ENCODE results near the gene ZNF398.

ZNF398 gene, protein sequence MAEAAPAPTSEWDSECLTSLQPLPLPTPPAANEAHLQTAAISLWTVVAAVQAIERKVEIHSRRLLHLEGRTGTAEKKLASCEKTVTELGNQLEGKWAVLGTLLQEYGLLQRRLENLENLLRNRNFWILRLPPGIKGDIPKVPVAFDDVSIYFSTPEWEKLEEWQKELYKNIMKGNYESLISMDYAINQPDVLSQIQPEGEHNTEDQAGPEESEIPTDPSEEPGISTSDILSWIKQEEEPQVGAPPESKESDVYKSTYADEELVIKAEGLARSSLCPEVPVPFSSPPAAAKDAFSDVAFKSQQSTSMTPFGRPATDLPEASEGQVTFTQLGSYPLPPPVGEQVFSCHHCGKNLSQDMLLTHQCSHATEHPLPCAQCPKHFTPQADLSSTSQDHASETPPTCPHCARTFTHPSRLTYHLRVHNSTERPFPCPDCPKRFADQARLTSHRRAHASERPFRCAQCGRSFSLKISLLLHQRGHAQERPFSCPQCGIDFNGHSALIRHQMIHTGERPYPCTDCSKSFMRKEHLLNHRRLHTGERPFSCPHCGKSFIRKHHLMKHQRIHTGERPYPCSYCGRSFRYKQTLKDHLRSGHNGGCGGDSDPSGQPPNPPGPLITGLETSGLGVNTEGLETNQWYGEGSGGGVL

DNA sequence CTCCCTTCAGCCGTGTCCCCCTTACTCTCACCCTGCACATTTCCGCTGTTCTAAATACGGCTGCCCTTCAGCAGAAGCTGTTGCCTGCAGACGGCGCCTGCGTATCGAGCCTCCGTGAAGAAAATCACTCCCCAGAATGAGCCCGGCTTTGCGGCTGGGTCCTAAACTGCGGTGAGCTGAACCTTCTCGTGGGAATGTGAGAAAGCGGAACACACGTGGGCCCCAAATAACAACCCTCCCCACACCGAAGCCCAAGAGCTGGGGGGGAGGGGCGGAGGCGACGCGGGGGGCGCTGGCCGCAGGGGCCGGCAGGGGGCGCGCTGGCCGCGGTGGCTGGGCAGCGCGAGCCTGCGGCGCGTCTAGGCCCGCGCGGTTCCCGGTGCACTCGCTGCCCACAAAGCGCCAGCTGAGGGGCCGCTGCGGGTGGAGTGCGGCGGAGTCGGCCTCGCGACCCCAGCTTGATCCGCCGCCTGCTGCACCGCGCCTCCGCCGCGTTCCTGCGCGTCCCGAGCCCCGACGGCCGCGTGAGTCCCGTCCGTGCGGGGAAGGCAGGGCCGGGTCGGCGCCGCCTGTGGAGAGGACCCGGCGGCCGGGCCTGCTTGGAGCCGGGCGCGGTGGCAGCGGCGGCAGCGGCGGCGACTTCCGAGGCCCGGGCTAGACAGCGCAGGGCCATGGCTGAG is at the start of gene ZNF398:
Gene ZNF398 (plus strand): TSS at position 382 of the 680 bp plus-strand sequence. CDS start 290 bp downstream, at position 672.
- in situ Hi-C loops (cut with HindIII; ENCODE audit: low sequenced_read_pairs): no loop called here
- DNase-seq (ENCODE audit: low read depth): peak; percentile 22

GRCh38 chr7:149099058-149099457 is 48.2 kb upstream of the ZNF398 start:
- DNase-seq (ENCODE audit: low read depth): no peak

More for the DNA sequence above, at the start of gene ZNF398:
- TF ChIP-seq, protein P1, sequence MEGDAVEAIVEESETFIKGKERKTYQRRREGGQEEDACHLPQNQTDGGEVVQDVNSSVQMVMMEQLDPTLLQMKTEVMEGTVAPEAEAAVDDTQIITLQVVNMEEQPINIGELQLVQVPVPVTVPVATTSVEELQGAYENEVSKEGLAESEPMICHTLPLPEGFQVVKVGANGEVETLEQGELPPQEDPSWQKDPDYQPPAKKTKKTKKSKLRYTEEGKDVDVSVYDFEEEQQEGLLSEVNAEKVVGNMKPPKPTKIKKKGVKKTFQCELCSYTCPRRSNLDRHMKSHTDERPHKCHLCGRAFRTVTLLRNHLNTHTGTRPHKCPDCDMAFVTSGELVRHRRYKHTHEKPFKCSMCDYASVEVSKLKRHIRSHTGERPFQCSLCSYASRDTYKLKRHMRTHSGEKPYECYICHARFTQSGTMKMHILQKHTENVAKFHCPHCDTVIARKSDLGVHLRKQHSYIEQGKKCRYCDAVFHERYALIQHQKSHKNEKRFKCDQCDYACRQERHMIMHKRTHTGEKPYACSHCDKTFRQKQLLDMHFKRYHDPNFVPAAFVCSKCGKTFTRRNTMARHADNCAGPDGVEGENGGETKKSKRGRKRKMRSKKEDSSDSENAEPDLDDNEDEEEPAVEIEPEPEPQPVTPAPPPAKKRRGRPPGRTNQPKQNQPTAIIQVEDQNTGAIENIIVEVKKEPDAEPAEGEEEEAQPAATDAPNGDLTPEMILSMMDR (IDR thresholded peaks at IDR 0.05; ENCODE audit: low read depth, low read length, missing control alignments): peak; percentile 37
- H3K4me3 ChIP-seq (ENCODE audit: low read depth, low read length): peak within 1 kb of the TSS; percentile 80

GRCh38 chr7:149100821-149101220 is 46.4 kb upstream of the ZNF398 start:
- TF ChIP-seq, protein P1 (IDR thresholded peaks at IDR 0.05; ENCODE audit: low read depth, low read length, missing control alignments): no peak
- no peak for DNase-seq (ENCODE audit: low read depth)
- no peak overlapping the region for H3K4me3 ChIP-seq (ENCODE audit: low read depth, low read length)
- in situ Hi-C loops (cut with HindIII; ENCODE audit: low sequenced_read_pairs): no loop called here

More at GRCh38 chr7:149099058-149099457, 48.2 kb upstream of the ZNF398 start:
- TF ChIP-seq, protein P1 (IDR thresholded peaks at IDR 0.05; ENCODE audit: low read depth, low read length, missing control alignments): no peak
- in situ Hi-C loops (cut with HindIII; ENCODE audit: low sequenced_read_pairs): no loop called here
- H3K4me3 ChIP-seq (ENCODE audit: low read depth, low read length): no peak overlapping the region

- H3K4me3 ChIP-seq (ENCODE audit: low read depth, low read length): no peak overlapping the region
- TF ChIP-seq, protein P1 (IDR thresholded peaks at IDR 0.05; ENCODE audit: low read depth, low read length, missing control alignments): no peak
- DNase-seq (ENCODE audit: low read depth): no peak
- in situ Hi-C loops (cut with HindIII; ENCODE audit: low sequenced_read_pairs): no loop called here
Measured at GRCh38 chr7:149102666-149103065, 44.6 kb upstream of the ZNF398 start.

GRCh38 chr7:149103424-149103823 is 43.8 kb upstream of the ZNF398 start:
- no peak overlapping the region for H3K4me3 ChIP-seq (ENCODE audit: low read depth, low read length)
- in situ Hi-C loops (cut with HindIII; ENCODE audit: low sequenced_read_pairs): no loop called here
- no peak for DNase-seq (ENCODE audit: low read depth)
- TF ChIP-seq, protein P1 (IDR thresholded peaks at IDR 0.05; ENCODE audit: low read depth, low read length, missing control alignments): no peak

GRCh38 chr7:149104214-149104613 is 43.0 kb upstream of the ZNF398 start:
- no peak overlapping the region for H3K4me3 ChIP-seq (ENCODE audit: low read depth, low read length)
- no peak for DNase-seq (ENCODE audit: low read depth)
- TF ChIP-seq, protein P1 (IDR thresholded peaks at IDR 0.05; ENCODE audit: low read depth, low read length, missing control alignments): no peak
- in situ Hi-C loops (cut with HindIII; ENCODE audit: low sequenced_read_pairs): no loop called here

All from astrocyte of the cerebellum (primary cell).